Measurements from ENCODE around the gene DOCK6. TPM values are rescaled to one million over a fixed set of nuclear protein-coding genes. Genes with fewer than 3 reads are reported as not detected.

Gene DOCK6
- total RNA-seq, 1 experiment from 2014 or later: 54.8 TPM

- CTCF ChIA-PET: no interaction called here
- H3K27ac Mint-ChIP-seq (ENCODE audit: unreplicated experiment): peak overlapping the region; percentile 5
- intact Hi-C loops (cut with micrococcal nuclease; ENCODE audit: unreplicated experiment): no loop called here
These were observed 84.7 kb downstream of the DOCK6 start for GRCh38 chr19:11177592-11177991.

GRCh38 chr19:11176466-11177193 is 85.7 kb downstream of the DOCK6 start:
- no peaks in the 10 kb centered on the region for H3K27me3 Mint-ChIP-seq (ENCODE audit: unreplicated experiment)
- TF ChIP-seq CTCF (IDR thresholded peaks at IDR 0.05; ENCODE audit: unreplicated experiment): no peak
- H3K4me1 Mint-ChIP-seq (ENCODE audit: low read depth, unreplicated experiment): no peaks in the 10 kb centered on the region
- no peak for DNase-seq
- H3K9me3 Mint-ChIP-seq (ENCODE audit: low read depth, unreplicated experiment): no peaks in the 10 kb centered on the region
- peaks cover 7% of the 10 kb centered on the region for H3K36me3 Mint-ChIP-seq (ENCODE audit: insufficient read depth, unreplicated experiment)
- CTCF ChIA-PET: no interaction called here
- intact Hi-C loops (cut with micrococcal nuclease; ENCODE audit: unreplicated experiment): no loop called here
- BruUV-seq (replicated peaks): no TSS peak
- H3K4me3 Mint-ChIP-seq (ENCODE audit: low read depth, unreplicated experiment): no peak overlapping the region
- H3K27ac Mint-ChIP-seq (ENCODE audit: unreplicated experiment): no peak overlapping the region

More at GRCh38 chr19:11177592-11177991, 84.7 kb downstream of the DOCK6 start:
- Mint-ChIP-seq H3K9me3 (ENCODE audit: low read depth, unreplicated experiment) (no peaks in the 10 kb centered on the region), H3K4me1 (ENCODE audit: low read depth, unreplicated experiment) (no peaks in the 10 kb centered on the region), H3K4me3 (ENCODE audit: low read depth, unreplicated experiment) (no peak overlapping the region), H3K36me3 (ENCODE audit: insufficient read depth, unreplicated experiment) (peaks cover 3% of the 10 kb centered on the region), H3K27me3 (ENCODE audit: unreplicated experiment) (no peaks in the 10 kb centered on the region)
- no TSS peak for BruUV-seq (replicated peaks)
- no peak for TF ChIP-seq CTCF (IDR thresholded peaks at IDR 0.05; ENCODE audit: unreplicated experiment)
- no peak for DNase-seq

GRCh38 chr19:11175920-11176319 is 86.4 kb downstream of the DOCK6 start:
- CTCF ChIA-PET: no interaction called here
- H3K36me3 Mint-ChIP-seq (ENCODE audit: insufficient read depth, unreplicated experiment): peaks cover 7% of the 10 kb centered on the region
- H3K9me3 Mint-ChIP-seq (ENCODE audit: low read depth, unreplicated experiment): no peaks in the 10 kb centered on the region
- no TSS peak for BruUV-seq (replicated peaks)
- no peak for DNase-seq
- no peaks in the 10 kb centered on the region for H3K4me1 Mint-ChIP-seq (ENCODE audit: low read depth, unreplicated experiment)
- TF ChIP-seq CTCF (IDR thresholded peaks at IDR 0.05; ENCODE audit: unreplicated experiment): no peak
- no peak overlapping the region for H3K4me3 Mint-ChIP-seq (ENCODE audit: low read depth, unreplicated experiment)
- intact Hi-C loops (cut with micrococcal nuclease; ENCODE audit: unreplicated experiment): no loop called here
- H3K27ac Mint-ChIP-seq (ENCODE audit: unreplicated experiment): no peak overlapping the region
- no peaks in the 10 kb centered on the region for H3K27me3 Mint-ChIP-seq (ENCODE audit: unreplicated experiment)

GRCh38 chr19:11174336-11174735 is 88.0 kb downstream of the DOCK6 start:
- Mint-ChIP-seq H3K27me3 (ENCODE audit: unreplicated experiment) (no peaks in the 10 kb centered on the region), H3K27ac (ENCODE audit: unreplicated experiment) (no peak overlapping the region), H3K9me3 (ENCODE audit: low read depth, unreplicated experiment) (no peaks in the 10 kb centered on the region), H3K4me3 (ENCODE audit: low read depth, unreplicated experiment) (no peak overlapping the region), H3K4me1 (ENCODE audit: low read depth, unreplicated experiment) (no peaks in the 10 kb centered on the region), H3K36me3 (ENCODE audit: insufficient read depth, unreplicated experiment) (peaks cover 11% of the 10 kb centered on the region)
- intact Hi-C loops (cut with micrococcal nuclease; ENCODE audit: unreplicated experiment): no loop called here
- TF ChIP-seq CTCF (IDR thresholded peaks at IDR 0.05; ENCODE audit: unreplicated experiment): no peak
- BruUV-seq (replicated peaks): no TSS peak
- CTCF ChIA-PET: no interaction called here
- DNase-seq: no peak
